OCI-LY3 (cell line): Measurements from ENCODE around the gene VAC14.

ENCODE experiments used
- H2AFZ ChIP-seq: fragments of 200-600, 300-600 bp; shearing (Covaris generic); 2 replicates; pipeline ENCODE4 v1.6.0; 2014; ENCODE audit warnings: antibody characterized with exemption, low read depth, low read length
- H3K27ac ChIP-seq: fragments of 200-600, 300-600 bp; sonication (generic); 2 replicates; pipeline ENCODE4 v1.5.1; 2014; ENCODE audit warnings: mild to moderate bottlenecking, low read length, moderate library complexity, mixed read lengths
- H3K27me3 ChIP-seq: fragments of 200-600, 300-600 bp; sonication (generic); 2 replicates; pipeline ENCODE4 v1.6.1; 2014; ENCODE audit warnings: low read depth, low read length, mixed read lengths
- H3K36me3 ChIP-seq: fragments of 200-600, 300-600 bp; sonication (generic); replicated peaks from 2 replicates; pipeline ENCODE3; 2014; ENCODE audit warnings: low read depth, low read length, mixed read lengths
- H3K4me1 ChIP-seq: fragments of 300-600, 200-600 bp; sonication (generic); 2 replicates; pipeline ENCODE4 v1.6.1; 2014; ENCODE audit warnings: low read length, mixed read lengths
- H3K4me2 ChIP-seq: fragments of 200-600, 300-600 bp; sonication (generic); 2 replicates; pipeline ENCODE4 v1.6.1; 2014; ENCODE audit warnings: low read length, mixed read lengths
- H3K4me3 ChIP-seq: fragments of 300-600, 200-600 bp; sonication (generic); 2 replicates; pipeline ENCODE4 v1.5.1; 2014; ENCODE audit warnings: antibody characterized with exemption, mild to moderate bottlenecking, low read length, moderate library complexity
- H3K79me2 ChIP-seq: fragments of 300-600, 200-600 bp; shearing (Covaris generic); 2 replicates; pipeline ENCODE4 v1.6.1; 2014; ENCODE audit warnings: mild to moderate bottlenecking, low read length, mixed read lengths
- H3K9ac ChIP-seq: fragments of 300-600, 200-600 bp; shearing (Covaris generic); 2 replicates; pipeline ENCODE4 v1.6.0; 2014; ENCODE audit warnings: mild to moderate bottlenecking, low read length, moderate library complexity
- H3K9me3 ChIP-seq: fragments of 200-600, 300-600 bp; shearing (Covaris generic); 2 replicates; pipeline ENCODE4 v1.6.1; 2014; ENCODE audit warnings: low read length, mixed read lengths; ENCODE audit not compliant: insufficient read depth
- H4K20me1 ChIP-seq: fragments of 200-600, 300-600 bp; sonication (generic); 2 replicates; pipeline ENCODE4 v1.6.1; 2016; ENCODE audit warnings: low read length, mixed read lengths; ENCODE audit not compliant: insufficient read depth
- EZH2phosphoT487 ChIP-seq: fragments of 200-600 bp; shearing (Covaris generic); IDR thresholded peaks from 2 replicates; pipeline ENCODE4 v1.6.1; 2018; ENCODE audit warnings: antibody characterized with exemption, mixed run types, low read depth
- TF ChIP-seq, protein P1 (sequence below): fragments of 200-600, 300-600 bp; sonication (generic); IDR thresholded peaks from 2 replicates; pipeline ENCODE4 v1.5.1; 2014; ENCODE audit warnings: antibody characterized with exemption, low read length, low read depth

The VAC14 gene

DNA sequence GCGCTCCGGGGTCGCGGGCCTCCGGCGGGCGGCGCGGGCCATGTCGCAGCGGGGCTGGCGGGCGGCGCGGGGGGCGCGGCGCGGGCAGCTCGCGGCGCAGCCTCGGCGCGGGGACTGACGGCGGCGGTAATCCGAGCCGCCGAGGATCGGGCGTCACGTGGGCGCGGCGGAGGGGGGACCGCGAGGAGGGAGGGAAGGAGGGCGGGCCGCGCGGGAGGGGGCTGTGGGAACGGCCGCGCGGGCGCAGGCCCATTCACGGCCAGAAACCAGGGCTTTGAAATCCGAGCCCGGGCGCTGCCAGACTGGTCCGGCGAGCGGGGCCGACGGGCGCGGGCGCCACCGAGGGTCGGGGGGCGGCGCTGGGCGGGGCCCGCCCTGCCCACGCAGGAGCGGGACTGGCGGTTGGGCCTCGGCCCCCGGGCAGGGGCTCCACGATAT lies 115.0 kb downstream of the VAC14 start, which contains the start of gene MTSS2:
TSS of gene MTSS2 (minus strand) at position 116 of the 438 bp plus-strand sequence. CDS start 262 bp downstream, outside the sequence.
- Histone ChIP-seq H2AFZ (no peak within 1 kb of the TSS), H3K79me2 (no peaks in the 10 kb centered on the region), H3K9me3 (no peaks in the 10 kb centered on the region), H3K27me3 (no peaks in the 10 kb centered on the region), H3K27ac (no peak within 1 kb of the TSS), H3K9ac (no peak within 1 kb of the TSS), H3K4me2 (no peak within 1 kb of the TSS), H4K20me1 (no peaks in the 10 kb centered on the region), H3K4me3 (no peak within 1 kb of the TSS), H3K36me3 (no peaks in the 10 kb centered on the region), H3K4me1 (no peaks in the 10 kb centered on the region)
- TF ChIP-seq EZH2phosphoT487 = no peak
- TF ChIP-seq, protein P1, sequence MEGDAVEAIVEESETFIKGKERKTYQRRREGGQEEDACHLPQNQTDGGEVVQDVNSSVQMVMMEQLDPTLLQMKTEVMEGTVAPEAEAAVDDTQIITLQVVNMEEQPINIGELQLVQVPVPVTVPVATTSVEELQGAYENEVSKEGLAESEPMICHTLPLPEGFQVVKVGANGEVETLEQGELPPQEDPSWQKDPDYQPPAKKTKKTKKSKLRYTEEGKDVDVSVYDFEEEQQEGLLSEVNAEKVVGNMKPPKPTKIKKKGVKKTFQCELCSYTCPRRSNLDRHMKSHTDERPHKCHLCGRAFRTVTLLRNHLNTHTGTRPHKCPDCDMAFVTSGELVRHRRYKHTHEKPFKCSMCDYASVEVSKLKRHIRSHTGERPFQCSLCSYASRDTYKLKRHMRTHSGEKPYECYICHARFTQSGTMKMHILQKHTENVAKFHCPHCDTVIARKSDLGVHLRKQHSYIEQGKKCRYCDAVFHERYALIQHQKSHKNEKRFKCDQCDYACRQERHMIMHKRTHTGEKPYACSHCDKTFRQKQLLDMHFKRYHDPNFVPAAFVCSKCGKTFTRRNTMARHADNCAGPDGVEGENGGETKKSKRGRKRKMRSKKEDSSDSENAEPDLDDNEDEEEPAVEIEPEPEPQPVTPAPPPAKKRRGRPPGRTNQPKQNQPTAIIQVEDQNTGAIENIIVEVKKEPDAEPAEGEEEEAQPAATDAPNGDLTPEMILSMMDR = no peak

DNA sequence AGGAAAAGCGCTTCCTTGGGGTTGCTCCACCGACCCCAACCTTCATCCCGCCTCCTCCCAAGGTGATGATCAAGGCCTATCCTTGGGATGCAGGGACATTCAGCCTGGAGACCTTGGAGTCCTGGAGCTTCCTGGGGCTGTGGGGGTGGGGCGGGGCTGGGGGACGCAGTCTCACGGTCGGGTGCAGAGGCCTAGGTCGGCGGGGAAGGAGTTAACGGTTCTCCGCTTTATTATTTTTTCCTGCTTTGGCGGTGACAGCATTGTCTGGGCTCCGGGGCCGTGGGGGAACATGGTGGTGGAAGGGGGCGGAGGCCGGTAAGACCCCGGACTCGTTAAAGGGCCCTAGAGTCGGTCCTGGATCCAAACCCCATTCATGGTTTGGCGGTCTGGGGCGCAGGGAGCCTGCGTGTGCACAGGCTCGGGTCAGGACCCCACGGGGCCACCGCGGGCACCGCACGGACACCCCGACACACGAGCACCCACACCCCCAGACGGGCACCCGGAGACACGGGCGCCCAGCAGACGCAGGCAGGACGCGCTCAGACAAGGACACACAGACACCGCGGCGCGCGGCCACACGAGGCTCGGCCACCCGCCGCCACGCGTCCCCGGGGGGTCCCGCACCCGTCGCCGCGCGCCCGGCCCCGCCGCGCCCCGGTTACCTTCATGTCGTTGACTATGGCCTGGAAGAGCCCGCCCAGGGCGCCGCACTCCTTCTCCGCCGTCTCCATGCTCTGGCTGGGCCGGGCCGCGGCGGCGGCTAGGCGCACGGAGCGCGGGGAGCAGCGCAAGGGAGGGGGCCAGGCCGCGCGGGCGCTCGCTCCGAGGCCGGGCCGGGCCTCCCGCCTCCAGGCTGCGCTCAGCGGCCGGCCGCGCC lies 115.7 kb downstream of the VAC14 start:
- Histone ChIP-seq H3K9me3 (no peaks in the 10 kb centered on the region), H3K79me2 (no peaks in the 10 kb centered on the region), H2AFZ (no peak overlapping the region), H3K9ac (no peak overlapping the region), H3K4me3 (no peak overlapping the region), H3K4me2 (no peak overlapping the region), H3K27me3 (no peaks in the 10 kb centered on the region), H4K20me1 (no peaks in the 10 kb centered on the region), H3K27ac (no peak overlapping the region), H3K4me1 (no peaks in the 10 kb centered on the region), H3K36me3 (no peaks in the 10 kb centered on the region)
- no peak for TF ChIP-seq EZH2phosphoT487
- TF ChIP-seq, protein P1 = no peak

DNA sequence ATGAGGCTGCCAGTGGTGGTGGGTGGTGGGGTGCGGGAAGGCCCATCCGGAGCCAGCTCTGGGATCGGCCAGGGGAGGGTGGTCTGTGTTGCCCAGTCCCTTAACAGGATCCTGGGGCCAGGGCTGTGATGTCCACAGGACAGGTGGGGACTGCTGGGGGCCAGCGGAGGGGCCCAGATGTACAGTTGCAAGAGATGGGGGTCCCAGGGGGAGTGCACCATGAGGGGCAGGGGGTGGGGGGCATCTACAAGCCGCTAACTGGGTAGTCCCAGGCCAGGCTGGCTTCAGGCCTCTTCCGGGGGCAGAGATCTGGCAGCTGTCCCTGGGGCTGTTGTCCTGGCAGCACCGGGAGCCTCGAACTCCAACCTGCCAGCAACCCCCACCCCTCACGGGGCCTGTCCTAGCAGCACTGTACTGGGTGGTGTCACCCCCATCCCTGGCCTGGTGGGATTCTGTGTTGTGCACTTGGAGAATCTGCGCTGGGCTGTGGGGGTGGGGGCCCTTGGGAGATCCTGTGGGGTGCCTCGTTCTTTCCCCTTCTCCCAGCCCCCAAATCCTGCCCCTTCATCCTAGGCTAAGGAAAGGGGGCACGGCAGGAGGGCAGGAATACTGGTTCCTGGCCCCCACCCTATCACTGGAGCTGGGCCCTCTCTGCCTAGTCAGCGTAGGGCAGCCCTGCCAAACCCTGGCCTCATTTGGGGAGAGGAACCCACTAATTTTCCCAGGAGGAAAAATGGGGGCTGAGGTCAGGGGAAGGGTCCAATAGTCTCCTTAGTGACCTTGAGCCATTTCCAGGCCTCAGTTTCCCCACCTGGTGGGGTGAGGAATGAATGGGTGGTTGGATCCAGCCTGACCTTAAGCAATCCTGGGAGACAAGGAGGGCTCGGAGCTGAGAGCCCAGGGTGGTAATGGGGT lies 116.6 kb downstream of the VAC14 start:
- H2AFZ ChIP-seq = no peak overlapping the region
- H4K20me1 ChIP-seq = no peaks in the 10 kb centered on the region
- no peaks in the 10 kb centered on the region for H3K27me3 ChIP-seq
- H3K36me3 ChIP-seq = no peaks in the 10 kb centered on the region
- H3K9me3 ChIP-seq = no peaks in the 10 kb centered on the region
- H3K79me2 ChIP-seq = no peaks in the 10 kb centered on the region
- no peak overlapping the region for H3K27ac ChIP-seq
- no peaks in the 10 kb centered on the region for H3K4me1 ChIP-seq
- H3K4me3 ChIP-seq = no peak overlapping the region
- no peak for TF ChIP-seq EZH2phosphoT487
- TF ChIP-seq, protein P1 = no peak
- H3K4me2 ChIP-seq = no peak overlapping the region
- no peak overlapping the region for H3K9ac ChIP-seq
